Epithelial cell of proximal tubule (primary cell): Measurements from ENCODE around the gene SLC35E2B. TPM values are rescaled to one million over a fixed set of nuclear protein-coding genes. Genes with fewer than 3 reads are reported as not detected.

ENCODE experiments used
- DNase-seq: peaks from one replicate; pipeline ENCODE4 v3.0.0-alpha.2; 2011; ENCODE audit warnings: low read depth
- H3K4me3 ChIP-seq: 2 replicates; pipeline ENCODE4 v1.5.1; 2011; ENCODE audit warnings: low read depth, mild to moderate bottlenecking, low read length
- CTCF ChIP-seq: conservative IDR thresholded peaks from 2 replicates; pipeline ENCODE4 v1.5.1; 2012; ENCODE audit warnings: low read depth, mild to moderate bottlenecking, low read length
- total RNA-seq: library from RNA; depleted of rRNA; stranded (reverse); fragments of >200 nt; gene quantifications from 2 replicates; pipeline ENCODE4 v1.2.3, GENCODE V29; 2015

SLC35E2B gene
- total RNA-seq, 1 donor from 2014 or later = 22.8 TPM

- no peak for DNase-seq
- no peak overlapping the region for H3K4me3 ChIP-seq
- TF ChIP-seq CTCF = no peak
Observed at GRCh38 chr1:1609822-1610485, 82.6 kb downstream of the SLC35E2B start.

Other genes starting within 250 kb of the SLC35E2B start
- under 0.01 and 0.36 TPM in 2 replicates for gene ATAD3C, start 243.1 kb downstream of the SLC35E2B start, total RNA-seq
- gene ATAD3B, start 221.0 kb downstream of the SLC35E2B start, total RNA-seq = 42.8 and 91.2 TPM in 2 replicates
- gene ATAD3A, start 180.6 kb downstream of the SLC35E2B start, total RNA-seq = 52.6 and 110 TPM in 2 replicates
- gene TMEM240, start 152.2 kb downstream of the SLC35E2B start, total RNA-seq = 1.6 and 1.7 TPM in 2 replicates
- 136 and 147 TPM in 2 replicates for gene SSU72, start 117.9 kb downstream of the SLC35E2B start, total RNA-seq
- gene FNDC10, start 92.7 kb downstream of the SLC35E2B start, total RNA-seq = 2.6 and 6.1 TPM in 2 replicates
- gene MIB2, start 77.3 kb downstream of the SLC35E2B start, total RNA-seq = 18.5 and 29.4 TPM in 2 replicates
- 3.5 and 15.0 TPM in 2 replicates for gene MMP23B, start 60.6 kb downstream of the SLC35E2B start, total RNA-seq
- 16.3 and 22.9 TPM in 2 replicates for gene CDK11B, start 33.8 kb downstream of the SLC35E2B start, total RNA-seq
- 10.3 and 11.6 TPM in 2 replicates for gene CDK11A, start 31.6 kb upstream of the SLC35E2B start, total RNA-seq
- 48.8 and 55.6 TPM in 2 replicates for gene NADK, start 85.7 kb upstream of the SLC35E2B start, total RNA-seq
- gene GNB1, start 198.3 kb upstream of the SLC35E2B start, total RNA-seq = 179 and 200 TPM in 2 replicates
- not detected in 2 replicates for gene CALML6, start 222.5 kb upstream of the SLC35E2B start, total RNA-seq
- gene TMEM52, start 226.5 kb upstream of the SLC35E2B start, total RNA-seq = 0.75 and 5.6 TPM in 2 replicates